HG03103 (cell line): ENCODE data around the gene NARF.

Experiments used
- ATAC-seq: cut with Tn5 transposase; IDR thresholded peaks from one replicate; pipeline ENCODE4 v1.9.1; 2021; ENCODE audit warnings: low read depth; ENCODE audit not compliant: unreplicated experiment

Gene NARF

DNA sequence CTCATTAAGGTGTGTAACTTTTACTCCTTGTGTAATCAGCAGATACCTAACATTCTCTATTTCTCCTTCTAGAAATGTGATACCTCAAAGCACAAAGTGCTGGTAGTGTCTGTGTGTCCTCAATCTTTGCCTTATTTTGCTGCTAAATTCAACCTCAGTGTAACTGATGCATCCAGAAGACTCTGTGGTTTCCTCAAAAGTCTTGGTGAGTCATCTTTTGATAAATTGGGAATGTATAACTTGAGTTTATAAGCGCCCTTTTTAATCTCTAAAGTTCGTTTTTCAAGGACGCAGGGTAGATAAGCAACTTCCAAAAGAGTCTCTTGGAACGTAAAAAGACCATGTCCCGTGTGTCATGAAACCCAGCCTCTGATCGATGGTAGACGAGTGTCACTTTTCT lies 10.2 kb downstream of the NARF start:
- no peak for ATAC-seq

GRCh38 chr17:82470065-82470464 lies 11.5 kb downstream of the NARF start:
- ATAC-seq, result no peak

DNA sequence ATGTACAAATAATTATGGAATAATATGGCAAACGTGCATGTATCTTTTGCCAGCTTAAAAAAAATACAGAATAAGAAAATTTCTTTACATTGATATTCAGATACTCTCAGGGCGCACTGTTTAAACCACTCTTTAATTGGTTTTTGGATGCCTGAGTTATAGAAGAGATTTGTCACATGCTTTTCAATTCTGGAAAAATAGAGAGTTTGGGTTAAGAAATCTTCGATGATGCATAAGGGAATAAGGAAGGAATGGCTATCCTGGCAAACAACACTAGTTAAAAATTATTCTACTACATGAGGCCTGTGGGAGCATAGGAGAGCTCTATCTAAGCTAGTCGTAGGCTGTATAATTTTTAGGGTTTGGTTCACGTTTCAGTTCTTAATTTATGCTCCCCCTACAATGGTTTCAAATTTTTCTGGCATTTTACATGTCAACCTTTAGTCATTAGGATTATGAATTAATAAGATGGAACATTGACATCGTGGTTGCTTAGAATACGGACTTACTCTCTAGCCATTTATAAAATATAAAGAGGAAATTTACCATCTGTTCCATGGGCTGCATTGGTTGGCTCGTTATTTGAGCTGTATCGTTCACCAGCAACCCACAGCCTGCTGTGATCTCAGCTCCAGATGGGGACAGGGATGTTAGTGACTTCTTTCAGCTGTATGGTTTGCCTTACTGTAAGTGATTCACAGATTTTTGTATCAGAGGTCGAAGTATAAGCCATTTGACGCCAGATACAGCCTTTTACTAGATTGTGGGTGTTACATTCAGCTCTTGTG lies 15.9 kb downstream of the NARF start:
- no peak for ATAC-seq

- no peak for ATAC-seq
These were observed 16.9 kb downstream of the NARF start for GRCh38 chr17:82475458-82475857.

DNA sequence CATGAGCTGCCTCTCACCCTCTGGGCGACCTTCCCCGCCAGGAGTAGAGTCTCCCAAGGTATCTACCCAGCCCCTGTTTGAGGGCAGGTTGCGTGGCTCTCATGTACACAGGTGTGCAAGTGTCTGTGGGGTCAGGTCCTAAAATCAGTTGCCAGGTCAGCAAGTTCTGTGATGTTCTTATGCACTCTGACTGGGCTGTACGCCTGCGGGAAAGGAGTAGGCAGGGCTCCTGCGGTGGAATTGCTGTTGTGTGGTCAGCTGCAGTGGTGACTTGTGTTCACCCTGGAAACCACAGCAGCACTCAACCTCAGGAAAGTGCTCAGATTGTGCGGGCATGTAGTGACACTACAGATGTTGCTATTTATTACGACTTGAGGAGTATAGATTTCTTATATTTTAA lies 19.4 kb downstream of the NARF start:
- no peak for ATAC-seq

- ATAC-seq, result no peak
These were observed 21.1 kb downstream of the NARF start for GRCh38 chr17:82479602-82480001.

GRCh38 chr17:82480318-82480717 lies 21.8 kb downstream of the NARF start:
- ATAC-seq, result no peak

DNA sequence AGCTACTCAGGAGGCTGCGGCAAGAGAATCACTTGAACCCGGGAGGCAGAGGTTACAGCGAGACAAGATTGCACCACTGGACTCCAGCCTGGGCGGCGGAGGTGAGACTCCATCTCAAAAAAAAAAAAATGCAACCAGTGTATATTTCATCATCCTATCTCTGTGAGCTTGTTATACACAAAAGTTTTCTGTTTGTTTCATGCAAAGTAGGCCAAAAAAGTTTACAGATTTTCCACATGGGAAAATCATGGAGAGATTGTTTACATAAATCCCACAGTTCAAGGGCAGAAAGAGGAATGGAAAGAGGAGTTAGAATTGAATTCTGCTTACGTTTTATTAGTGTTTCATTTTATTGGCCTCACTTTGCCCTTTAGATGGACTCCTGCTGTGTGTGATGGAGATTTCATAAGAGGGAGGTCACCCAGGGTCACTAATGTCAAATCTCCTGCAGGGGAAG lies 24.7 kb downstream of the NARF start:
- no peak for ATAC-seq

DNA sequence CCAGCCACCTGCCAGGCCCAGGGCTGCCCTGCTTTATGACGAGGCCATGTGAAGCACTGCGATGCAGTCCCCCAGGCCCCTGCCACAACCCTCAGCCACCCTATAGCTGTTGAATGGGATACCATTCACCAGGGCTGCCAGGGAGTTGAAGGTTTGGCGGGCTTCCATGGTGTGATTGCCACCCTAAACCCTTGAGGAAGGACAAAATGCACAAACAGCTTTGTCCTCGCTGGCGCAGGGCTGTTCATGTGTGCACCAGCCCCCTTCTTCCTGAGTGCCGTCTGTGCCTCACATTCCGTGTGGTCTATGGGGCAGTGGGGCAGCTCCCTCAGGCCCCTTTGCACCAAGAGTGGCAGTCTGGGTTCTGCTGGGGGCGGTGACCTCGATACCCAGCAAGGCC lies 25.3 kb downstream of the NARF start:
- no peak for ATAC-seq

DNA sequence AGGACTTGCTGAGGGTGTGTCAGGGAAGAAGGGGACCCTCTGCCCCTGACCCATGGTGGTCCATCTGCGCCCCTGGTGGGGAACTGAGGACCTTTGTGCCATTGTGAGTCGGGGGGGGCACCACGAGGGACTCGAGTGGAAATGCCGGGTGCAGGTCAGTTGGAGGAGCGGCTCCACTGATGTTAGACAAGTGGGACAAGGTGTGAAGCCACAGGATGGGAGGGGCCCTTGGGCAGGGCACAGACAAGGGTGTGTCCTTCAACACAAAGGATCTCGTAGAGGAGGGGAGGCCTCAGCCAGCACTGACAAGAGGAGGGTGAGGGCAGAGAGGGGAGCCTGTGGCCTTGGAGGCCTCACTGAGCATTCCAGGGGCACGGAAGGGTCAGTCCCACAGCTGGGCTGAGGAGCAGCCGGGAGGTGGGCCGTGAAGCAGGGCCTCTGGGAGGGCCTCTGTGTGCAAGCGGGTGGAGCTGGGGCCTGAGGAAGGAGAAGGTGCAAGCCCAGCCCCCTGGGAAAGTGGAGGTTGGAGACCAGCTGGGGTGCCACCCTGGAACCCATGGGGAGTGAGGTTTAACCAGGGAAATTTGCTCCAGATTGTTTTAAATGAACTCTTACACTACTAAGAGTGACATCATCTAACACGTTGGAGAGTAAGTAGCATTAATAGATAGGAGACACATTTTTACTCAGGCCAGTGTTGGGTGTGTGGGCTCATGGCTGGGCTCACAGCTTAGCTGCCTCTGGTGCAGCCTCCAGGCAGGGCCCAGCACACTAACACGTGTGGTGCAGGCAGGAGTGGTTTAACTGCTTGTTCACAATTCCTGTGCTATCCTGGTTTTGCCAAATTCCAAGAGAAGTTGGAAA lies 27.9 kb downstream of the NARF start:
- ATAC-seq, result no peak

GRCh38 chr17:82487910-82488309 lies 29.4 kb downstream of the NARF start:
- ATAC-seq, result no peak

DNA sequence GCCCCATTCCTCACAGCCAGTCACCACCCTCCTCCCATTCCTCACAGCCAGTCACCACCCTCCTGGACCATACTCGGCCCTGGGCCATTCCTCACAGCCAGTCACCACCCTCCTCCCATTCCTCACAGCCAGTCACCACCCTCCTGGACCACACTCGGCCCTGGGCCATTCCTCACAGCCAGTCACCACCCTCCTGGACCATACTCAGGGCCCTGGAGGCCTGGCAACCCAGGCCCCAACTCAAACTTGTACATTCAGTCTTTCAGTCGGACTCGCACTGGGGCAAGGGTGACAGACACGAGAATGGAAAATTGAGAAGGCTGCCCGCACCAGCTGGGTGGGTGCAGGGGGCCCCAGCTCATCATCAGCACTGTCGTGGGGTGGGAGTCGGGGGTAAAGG lies 30.6 kb downstream of the NARF start:
- no peak for ATAC-seq

GRCh38 chr17:82489851-82490511 lies 31.4 kb downstream of the NARF start:
- no peak for ATAC-seq

- no peak for ATAC-seq
These were observed 32.1 kb downstream of the NARF start for GRCh38 chr17:82490512-82491195.

GRCh38 chr17:82491196-82491530 lies 32.6 kb downstream of the NARF start:
- no peak for ATAC-seq

DNA sequence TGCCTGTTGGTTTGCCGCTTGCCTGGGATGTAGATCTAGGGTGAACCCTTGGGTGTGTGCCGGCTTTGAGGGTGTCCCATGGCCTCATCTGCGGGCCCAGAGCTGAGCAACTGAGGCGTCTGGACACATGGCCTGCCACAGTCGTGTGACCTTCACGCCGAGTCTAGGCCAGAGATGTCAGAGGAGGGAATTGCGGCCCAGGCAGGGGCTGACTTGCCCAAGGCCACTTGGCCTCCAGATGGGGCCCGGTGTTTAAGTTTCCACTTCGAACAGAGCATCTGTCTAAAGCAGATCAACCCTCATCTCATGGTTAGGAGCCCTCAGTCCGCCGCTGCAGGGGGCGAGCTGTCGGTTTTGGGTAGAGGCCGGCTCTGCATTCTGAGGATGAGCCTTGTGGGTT lies 33.0 kb downstream of the NARF start:
- no peak for ATAC-seq

DNA sequence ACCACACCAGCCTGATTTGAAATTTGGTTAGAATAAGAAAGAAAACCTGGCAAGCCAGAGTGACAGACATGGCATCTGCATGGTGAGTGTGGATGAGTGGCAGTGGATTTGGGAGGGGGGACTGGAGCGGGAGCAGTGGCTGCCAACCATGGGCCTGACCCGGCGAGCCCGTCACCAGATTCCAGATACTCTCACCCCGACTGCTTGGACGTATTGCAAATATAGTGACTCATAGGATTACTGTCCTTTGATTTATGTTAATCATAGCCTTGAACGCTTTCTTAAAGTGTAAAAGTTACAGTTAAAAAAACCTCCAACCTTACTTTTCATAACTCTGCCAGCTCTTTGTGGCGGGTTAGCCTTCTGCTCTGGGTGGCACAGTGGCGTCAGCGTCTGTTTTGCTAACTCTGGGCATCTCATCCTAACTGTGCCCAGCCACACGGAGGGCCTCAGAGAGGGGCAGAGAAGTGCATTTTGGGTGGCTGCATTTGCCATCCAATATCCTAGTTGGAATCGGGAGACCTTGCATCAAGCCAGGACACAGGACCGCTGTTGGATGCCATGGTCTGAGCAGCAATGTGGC lies 34.2 kb downstream of the NARF start:
- no peak for ATAC-seq

GRCh38 chr17:82493226-82493781 lies 34.8 kb downstream of the NARF start:
- no peak for ATAC-seq

- ATAC-seq, result peak; percentile 52
These were observed 35.9 kb downstream of the NARF start for GRCh38 chr17:82494236-82495055.
